PC-9 (cell line): ENCODE results near the gene SCML2. TPM values are rescaled to one million over a fixed set of nuclear protein-coding genes. Genes with fewer than 3 reads are reported as not detected.
A peak's percentile ranks its signal among the peaks of the same experiment; 100 is the strongest.

ENCODE experiments used
- BruUV-seq: library from RNA; stranded (reverse); fragments of 400-500 nt; replicated peaks from 2 replicates; lab custom pipeline; 2021; lab: Mats Ljungman, UMichigan
- CTCF ChIA-PET: fragments of 300-600 bp; sonication (Branson Sonifier 250); formaldehyde crosslinking; loops from one replicate; lab custom pipeline; 2022; ENCODE audit warnings: antibody characterized with exemption; lab: Charles Lee
- POLR2A ChIA-PET: fragments of 300-600 bp; sonication (Branson Sonifier 250); formaldehyde crosslinking; loops from one replicate; lab custom pipeline; 2022; ENCODE audit warnings: antibody characterized with exemption; ENCODE audit not compliant: unreplicated experiment; lab: Charles Lee
- DNase-seq, 2 experiments: peaks; one replicate each; pipeline versions ENCODE4 v3.0.0 to v3.0.0-alpha.2; 2015 to 2022; ENCODE audit warnings: mixed read lengths in 1 of 2
- H2AFZ ChIP-seq: fragments of 200-600 bp; sonication (generic); 2 replicates; pipeline ENCODE4 v1.8.1; 2017; ENCODE audit warnings: antibody characterized with exemption
- H3F3A ChIP-seq: fragments of 200-600 bp; sonication (generic); 2 replicates; pipeline ENCODE4 v1.8.1; 2017; ENCODE audit warnings: antibody characterized with exemption, mild to moderate bottlenecking, low read depth; ENCODE audit not compliant: insufficient read depth
- H3K27ac ChIP-seq: fragments of 200-600 bp; sonication (generic); 2 replicates; pipeline ENCODE4 v1.6.1; 2016; ENCODE audit warnings: mixed run types
- H3K27me3 ChIP-seq: fragments of 200-600 bp; sonication (generic); 2 replicates; pipeline ENCODE4 v1.6.1; 2016; ENCODE audit warnings: low read depth, mixed run types; ENCODE audit not compliant: insufficient read depth
- H3K36me3 ChIP-seq: fragments of 200-600 bp; sonication (generic); 2 replicates; pipeline ENCODE4 v1.6.1; 2016; ENCODE audit warnings: low read depth, mixed run types
- H3K4me1 ChIP-seq: fragments of 200-600 bp; sonication (generic); replicated peaks from 2 replicates; pipeline ENCODE4 v1.6.1; 2016; ENCODE audit warnings: mixed run types; ENCODE audit not compliant: insufficient read depth
- H3K4me2 ChIP-seq: fragments of 200-600 bp; sonication (generic); 2 replicates; pipeline ENCODE4 v1.6.1; 2017; ENCODE audit warnings: mixed run types
- H3K4me3 ChIP-seq: fragments of 200-600 bp; sonication (generic); 2 replicates; pipeline ENCODE4 v1.6.1; 2016; ENCODE audit warnings: mixed run types
- H3K79me2 ChIP-seq: fragments of 200-600 bp; sonication (generic); 2 replicates; pipeline ENCODE4 v1.6.1; 2017; ENCODE audit warnings: low read depth, mixed run types
- H3K9me2 ChIP-seq: fragments of 200-600 bp; sonication (generic); 2 replicates; pipeline ENCODE4 v1.8.1; 2017; ENCODE audit warnings: mild to moderate bottlenecking; ENCODE audit not compliant: insufficient read depth
- H3K9me3 ChIP-seq: fragments of 200-600 bp; sonication (generic); 2 replicates; pipeline ENCODE4 v1.8.1; 2016; ENCODE audit warnings: low read depth; ENCODE audit not compliant: insufficient read depth
- H4K20me1 ChIP-seq: fragments of 200-600 bp; sonication (generic); 2 replicates; pipeline ENCODE4 v1.8.1; 2017; ENCODE audit not compliant: insufficient read depth
- CTCF ChIP-seq: fragments of 200-600 bp; sonication (generic); conservative IDR thresholded peaks from 2 replicates; pipeline ENCODE4 v1.6.1; 2017; ENCODE audit warnings: mixed run types, antibody characterized with exemption, mild to moderate bottlenecking, moderate library complexity
- EZH2 ChIP-seq: fragments of 200-600 bp; sonication (generic); IDR thresholded peaks from 2 replicates; pipeline ENCODE4 v1.8.0; 2017; ENCODE audit warnings: antibody characterized with exemption, low read depth
- intact Hi-C: fragments of 100-400 bp; cut with micrococcal nuclease; formaldehyde crosslinking; loops from one replicate; pipeline ENCODE4 v1.10.0; 2022; ENCODE audit not compliant: unreplicated experiment
- total RNA-seq: library from RNA; stranded (reverse); gene quantifications from 2 replicates; pipeline ENCODE4 v1.2.3, GENCODE V29; 2021

Gene SCML2
- total RNA-seq, 1 experiment from 2014 or later, result 0.92 TPM

GRCh38 chrX:18368402-18368801 lies 13.9 kb upstream of the SCML2 start:
- BruUV-seq, result no TSS peak
- CTCF ChIA-PET, result no interaction called here
- TF ChIP-seq EZH2, result no peak
- TF ChIP-seq CTCF, result no peak

GRCh38 chrX:18360867-18361266 lies 6.4 kb upstream of the SCML2 start:
- Histone ChIP-seq H2AFZ (no peak overlapping the region), H3K79me2 (no peaks in the 10 kb centered on the region), H3K4me3 (no peak overlapping the region), H3K9me2 (no peaks in the 10 kb centered on the region), H3F3A (no peaks in the 10 kb centered on the region), H3K9me3 (no peaks in the 10 kb centered on the region), H3K4me1 (no peaks in the 10 kb centered on the region), H3K36me3 (no peaks in the 10 kb centered on the region), H3K27ac (no peak overlapping the region), H3K4me2 (no peak overlapping the region), H4K20me1 (no peaks in the 10 kb centered on the region), H3K27me3 (peaks cover 33% of the 10 kb centered on the region)
- BruUV-seq, result no TSS peak
- TF ChIP-seq EZH2 (no peak), CTCF (no peak)
- DNase-seq, result no peak
- POLR2A ChIA-PET, result no interaction called here
- intact Hi-C loops, result no loop called here
- CTCF ChIA-PET, result no interaction called here

More at GRCh38 chrX:18368402-18368801, 13.9 kb upstream of the SCML2 start:
- H3K27ac ChIP-seq, result no peak overlapping the region
- no peak overlapping the region for H3K4me2 ChIP-seq
- POLR2A ChIA-PET, result no interaction called here
- H3K36me3 ChIP-seq, result no peaks in the 10 kb centered on the region
- intact Hi-C loops, result no loop called here
- H3K9me2 ChIP-seq, result no peaks in the 10 kb centered on the region
- DNase-seq, result no peak
- H3K9me3 ChIP-seq, result no peaks in the 10 kb centered on the region
- H2AFZ ChIP-seq, result no peak overlapping the region
- no peaks in the 10 kb centered on the region for H3F3A ChIP-seq
- H3K4me1 ChIP-seq, result no peaks in the 10 kb centered on the region
- H3K4me3 ChIP-seq, result no peak overlapping the region
- H3K27me3 ChIP-seq, result peaks cover 8% of the 10 kb centered on the region; the same call in 1 of the 2 replicates
- H4K20me1 ChIP-seq, result no peaks in the 10 kb centered on the region
- H3K79me2 ChIP-seq, result no peaks in the 10 kb centered on the region

- Histone ChIP-seq H3K4me1 (no peaks in the 10 kb centered on the region), H3K9me2 (no peaks in the 10 kb centered on the region), H4K20me1 (no peaks in the 10 kb centered on the region), H3K4me2 (peak overlapping the region; percentile 31; the same call in 1 of the 2 replicates), H2AFZ (no peak overlapping the region), H3F3A (no peaks in the 10 kb centered on the region), H3K27ac (no peak overlapping the region), H3K79me2 (no peaks in the 10 kb centered on the region), H3K4me3 (peak overlapping the region; percentile 39; the same call in 1 of the 2 replicates), H3K9me3 (no peaks in the 10 kb centered on the region), H3K27me3 (peaks cover 22% of the 10 kb centered on the region), H3K36me3 (no peaks in the 10 kb centered on the region)
- ChIA-PET CTCF (interaction anchor here (0.7 kb wide), 1 partner anchor 648 kb away, joined by 3 read pairs; no protein-coding TSS in a partner anchor), POLR2A (no interaction called here)
- TF ChIP-seq CTCF (no peak), EZH2 (no peak)
- DNase-seq, result peak in 1 of 2 experiments; percentile 3
- BruUV-seq, result no TSS peak
- intact Hi-C loops, result no loop called here
Observed at GRCh38 chrX:18353931-18354368, 538 bp downstream of the SCML2 start.
